Tibial artery (tissue), 4 donors: ENCODE data around the gene DRGX.

ENCODE experiments used
- DNase-seq, 2 donors: peaks; one replicate each; pipeline ENCODE4 v3.0.0-alpha.2; 2019
- H3K27ac ChIP-seq, 2 donors: fragments of 200-600 bp; sonication (generic) in 1 of 2; 1 replicate in 1 of 2; 2 replicates in 1 of 2; pipeline ENCODE4 v1.5.1; 2018 to 2019; ENCODE audit warnings: mild to moderate bottlenecking in 1 of 2
- H3K27me3 ChIP-seq, 2 donors: fragments of 200-600 bp; sonication (generic) in 1 of 2; one replicate each; pipeline versions ENCODE4 v1.5.1 to v1.6.0; 2016 to 2019
- H3K36me3 ChIP-seq, 3 donors: fragments of 200-600 bp; sonication (generic) in 2 of 3; one replicate each; pipeline ENCODE4 v1.5.1; 2016 to 2019; ENCODE audit warnings: mild to moderate bottlenecking in 2 of 3
- H3K4me1 ChIP-seq, 4 donors: fragments of 200-600 bp; sonication (generic) in 2 of 4; 1 replicate in 3 of 4; 2 replicates in 1 of 4; pipeline ENCODE4 v1.5.1; 2016 to 2019
- H3K4me3 ChIP-seq, 2 donors: fragments of 200-600 bp; sonication (generic) in 1 of 2; 1 replicate in 1 of 2; 2 replicates in 1 of 2; pipeline ENCODE4 v1.5.1; 2018 to 2019; ENCODE audit warnings: mild to moderate bottlenecking in 2 of 2
- H3K9me3 ChIP-seq, 3 donors: fragments of 200-600 bp; sonication (generic) in 1 of 3; one replicate each; pipeline ENCODE4 v1.5.1; 2016 to 2019
- intact Hi-C: fragments of 100-400 bp; cut with DNase I; formaldehyde crosslinking; loops from one replicate; pipeline ENCODE4 v1.15.0; 2023; ENCODE audit warnings: low total_unique reads
- TF ChIP-seq, protein P1 (sequence below), 2 experiments: fragments of 200-600 bp in 1 of 2; fragments of 450-650 bp in 1 of 2; IDR thresholded peaks; one replicate each; pipeline ENCODE4 v1.5.1; 2017 to 2019; ENCODE audit warnings: antibody characterized with exemption in 2 of 2, mild to moderate bottlenecking in 1 of 2, moderate library complexity in 1 of 2

Gene DRGX

DNA sequence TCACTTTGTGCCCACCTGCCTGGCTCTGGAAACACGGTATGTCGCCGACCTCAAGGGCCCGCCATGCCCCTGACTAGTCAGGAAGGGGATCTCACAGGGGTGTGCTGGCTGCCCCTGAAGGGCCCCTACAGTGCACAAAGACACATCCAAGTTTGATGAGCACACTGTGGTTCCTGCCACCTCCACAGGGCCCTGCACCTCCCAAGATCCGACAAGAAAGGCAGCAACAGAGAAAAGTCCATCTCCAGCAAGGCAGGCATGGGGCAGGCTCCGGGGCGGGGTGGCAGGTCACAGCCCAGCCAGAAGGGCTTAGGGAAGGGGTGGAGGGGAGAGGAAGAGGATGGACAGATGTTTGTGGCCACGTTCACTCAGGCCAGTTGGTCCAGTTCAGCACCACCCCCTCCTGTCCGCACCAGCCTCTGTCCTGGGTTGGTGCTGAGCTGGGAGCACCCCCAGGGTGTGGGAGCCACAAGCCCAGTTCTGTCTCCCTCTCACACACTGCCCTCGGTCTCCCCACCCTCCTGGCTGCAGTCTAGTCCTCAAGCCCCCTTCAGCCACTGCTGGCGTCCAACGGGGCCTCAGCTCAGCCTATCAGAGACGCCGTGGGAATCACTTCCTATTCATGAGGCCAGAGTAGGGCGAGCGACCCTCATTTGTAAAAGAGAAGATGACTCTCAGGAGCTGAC lies 11.5 kb downstream of the DRGX start:
- no peak overlapping the region for H3K27ac ChIP-seq
- intact Hi-C loops = no loop called here
- no peaks in the 10 kb centered on the region for H3K4me1 ChIP-seq
- no peak for DNase-seq
- no peak overlapping the region for H3K4me3 ChIP-seq
- no peaks in the 10 kb centered on the region for H3K9me3 ChIP-seq
- peaks cover 0 to 36% of the 10 kb centered on the region in 2 donors for H3K27me3 ChIP-seq
- TF ChIP-seq, protein P1, sequence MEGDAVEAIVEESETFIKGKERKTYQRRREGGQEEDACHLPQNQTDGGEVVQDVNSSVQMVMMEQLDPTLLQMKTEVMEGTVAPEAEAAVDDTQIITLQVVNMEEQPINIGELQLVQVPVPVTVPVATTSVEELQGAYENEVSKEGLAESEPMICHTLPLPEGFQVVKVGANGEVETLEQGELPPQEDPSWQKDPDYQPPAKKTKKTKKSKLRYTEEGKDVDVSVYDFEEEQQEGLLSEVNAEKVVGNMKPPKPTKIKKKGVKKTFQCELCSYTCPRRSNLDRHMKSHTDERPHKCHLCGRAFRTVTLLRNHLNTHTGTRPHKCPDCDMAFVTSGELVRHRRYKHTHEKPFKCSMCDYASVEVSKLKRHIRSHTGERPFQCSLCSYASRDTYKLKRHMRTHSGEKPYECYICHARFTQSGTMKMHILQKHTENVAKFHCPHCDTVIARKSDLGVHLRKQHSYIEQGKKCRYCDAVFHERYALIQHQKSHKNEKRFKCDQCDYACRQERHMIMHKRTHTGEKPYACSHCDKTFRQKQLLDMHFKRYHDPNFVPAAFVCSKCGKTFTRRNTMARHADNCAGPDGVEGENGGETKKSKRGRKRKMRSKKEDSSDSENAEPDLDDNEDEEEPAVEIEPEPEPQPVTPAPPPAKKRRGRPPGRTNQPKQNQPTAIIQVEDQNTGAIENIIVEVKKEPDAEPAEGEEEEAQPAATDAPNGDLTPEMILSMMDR (IDR thresholded peaks at IDR 0.05) = no peak
- no peaks in the 10 kb centered on the region for H3K36me3 ChIP-seq

DNA sequence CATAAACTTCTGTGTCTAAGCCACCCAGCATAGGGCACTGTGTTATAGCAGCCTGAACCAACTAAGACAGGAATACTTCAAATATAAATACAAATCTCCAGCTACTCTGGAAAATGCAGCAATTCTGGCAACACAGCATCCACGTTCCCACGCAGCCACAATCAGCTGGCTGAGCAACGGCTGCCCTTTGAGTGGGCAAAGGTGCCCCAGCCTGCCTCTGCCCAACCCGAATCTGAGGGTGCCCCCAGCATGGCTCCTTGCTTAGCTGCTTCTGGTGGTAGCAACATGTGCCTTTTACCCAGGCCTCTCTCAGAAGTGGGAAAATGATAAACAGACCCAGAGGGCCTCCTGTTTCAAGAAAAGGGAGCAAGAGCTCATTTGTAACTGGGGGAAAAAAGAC lies 12.0 kb downstream of the DRGX start:
- no peaks in the 10 kb centered on the region for H3K4me1 ChIP-seq
- TF ChIP-seq, protein P1 (IDR thresholded peaks at IDR 0.05) = no peak
- no peak overlapping the region for H3K27ac ChIP-seq
- no peak overlapping the region for H3K4me3 ChIP-seq
- H3K27me3 ChIP-seq = peaks cover 0 to 36% of the 10 kb centered on the region in 2 donors
- no peak for DNase-seq
- H3K36me3 ChIP-seq = no peaks in the 10 kb centered on the region
- H3K9me3 ChIP-seq = no peaks in the 10 kb centered on the region
- intact Hi-C loops = no loop called here

DNA sequence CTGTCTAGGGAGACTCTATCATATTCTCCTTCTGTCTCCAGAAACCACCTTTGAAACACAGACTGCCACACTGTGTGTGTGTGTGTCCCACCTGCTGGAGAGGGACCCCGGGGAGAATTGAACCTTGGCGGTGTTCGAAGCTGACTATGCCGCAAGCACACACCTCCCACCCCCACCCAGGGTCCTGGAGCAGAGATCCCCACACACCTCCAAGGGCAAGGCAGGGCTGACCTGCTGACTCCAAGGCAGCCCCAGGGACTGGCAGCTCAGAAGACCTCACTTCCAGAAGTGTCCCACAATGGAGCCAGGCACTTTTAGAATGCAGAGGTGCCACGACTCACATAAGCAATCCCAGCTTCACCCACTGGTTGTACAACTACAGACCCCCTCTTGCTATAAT lies 13.1 kb downstream of the DRGX start:
- peaks cover 0 to 29% of the 10 kb centered on the region in 2 donors for H3K27me3 ChIP-seq
- H3K4me3 ChIP-seq = no peak overlapping the region
- intact Hi-C loops = no loop called here
- H3K4me1 ChIP-seq = no peaks in the 10 kb centered on the region
- no peak overlapping the region for H3K27ac ChIP-seq
- H3K9me3 ChIP-seq = no peaks in the 10 kb centered on the region
- no peaks in the 10 kb centered on the region for H3K36me3 ChIP-seq
- TF ChIP-seq, protein P1 (IDR thresholded peaks at IDR 0.05) = no peak
- no peak for DNase-seq

DNA sequence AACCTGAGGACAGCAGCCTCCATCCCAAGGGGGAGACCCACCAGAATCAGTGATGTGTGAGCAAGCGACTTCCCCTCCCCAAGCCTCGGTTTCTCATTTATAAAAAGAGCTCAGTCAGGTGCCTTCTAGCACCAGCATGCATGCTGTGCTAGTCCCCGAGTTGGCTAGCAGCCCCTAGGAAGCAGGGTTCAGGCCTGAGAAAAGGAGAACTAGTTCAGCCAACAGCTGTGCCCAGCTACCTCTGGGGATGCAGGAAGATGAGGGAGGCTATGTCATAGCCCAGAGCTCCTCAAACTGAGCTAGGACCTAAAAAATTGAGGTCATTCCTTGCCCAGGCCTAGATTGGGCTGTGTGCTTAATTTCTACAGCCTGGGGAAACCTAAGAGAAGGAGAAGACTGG lies 13.7 kb downstream of the DRGX start:
- H3K27me3 ChIP-seq = peaks cover 0 to 32% of the 10 kb centered on the region in 2 donors
- no peaks in the 10 kb centered on the region for H3K4me1 ChIP-seq
- no peak overlapping the region for H3K27ac ChIP-seq
- DNase-seq = no peak
- TF ChIP-seq, protein P1 (IDR thresholded peaks at IDR 0.05) = no peak
- no peak overlapping the region for H3K4me3 ChIP-seq
- no peaks in the 10 kb centered on the region for H3K9me3 ChIP-seq
- intact Hi-C loops = no loop called here
- H3K36me3 ChIP-seq = no peaks in the 10 kb centered on the region

DNA sequence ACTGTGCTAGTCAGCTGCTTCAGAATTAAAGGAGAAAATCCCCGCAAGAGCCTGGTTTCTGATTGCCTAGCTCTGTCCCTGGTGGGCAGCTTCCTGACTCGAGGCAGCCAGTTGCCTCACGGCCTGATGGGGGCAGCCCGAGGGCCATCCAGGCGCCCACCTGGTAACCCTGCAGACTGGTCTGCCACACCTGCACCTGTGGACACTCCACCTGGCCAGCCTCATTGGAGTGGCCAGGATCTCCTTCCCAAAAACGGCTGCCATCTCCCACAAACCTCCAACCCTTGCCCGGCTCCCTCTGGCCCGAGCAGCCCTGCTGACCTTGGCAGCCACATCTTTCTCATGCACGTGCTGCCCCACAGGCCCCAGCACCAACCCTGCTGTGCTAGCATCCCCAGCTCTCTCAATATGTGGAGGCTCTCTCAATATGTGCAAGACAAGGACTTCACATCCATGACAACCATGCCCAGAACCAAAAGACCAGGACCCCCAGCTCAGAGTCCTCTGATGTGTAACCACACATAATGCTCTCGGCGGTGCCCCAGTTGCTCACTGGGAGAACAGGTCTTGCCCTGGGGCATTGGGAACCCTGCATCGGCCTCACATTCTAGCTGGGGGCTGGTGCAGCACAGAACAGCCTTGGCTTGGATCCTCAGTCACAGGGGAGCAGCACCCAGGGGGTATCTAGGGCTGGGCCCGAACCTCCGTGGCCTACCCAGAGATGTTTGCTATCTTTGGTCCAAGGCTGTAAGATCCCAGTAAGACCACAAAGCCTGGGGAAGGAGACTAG lies 14.6 kb downstream of the DRGX start:
- no peaks in the 10 kb centered on the region for H3K9me3 ChIP-seq
- H3K4me1 ChIP-seq = no peaks in the 10 kb centered on the region
- no peaks in the 10 kb centered on the region for H3K36me3 ChIP-seq
- TF ChIP-seq, protein P1 (IDR thresholded peaks at IDR 0.05) = no peak
- H3K27ac ChIP-seq = no peak overlapping the region
- no peak overlapping the region for H3K4me3 ChIP-seq
- no peak for DNase-seq
- H3K27me3 ChIP-seq = peaks cover 0 to 28% of the 10 kb centered on the region in 2 donors
- intact Hi-C loops = no loop called here
